MM.1S (cell line): ENCODE measurements around the gene FAM43A.

Source experiments
- EZH2 ChIP-seq: fragments of 300-600 bp; sonication (generic); optimal IDR thresholded peaks from 2 replicates; pipeline ENCODE3; 2017; ENCODE audit warnings: low read depth, mild to moderate bottlenecking, antibody characterized with exemption, low read length, mixed read lengths
- EZH2phosphoT487 ChIP-seq: fragments of 300-600 bp; sonication (generic); IDR thresholded peaks from 2 replicates; pipeline ENCODE4 v1.6.1; 2018; ENCODE audit warnings: antibody characterized with exemption, low read length
- TF ChIP-seq, protein P1 (sequence below): fragments of 300-600 bp; sonication (generic); IDR thresholded peaks from 2 replicates; pipeline ENCODE4 v1.5.1; 2016; ENCODE audit warnings: antibody characterized with exemption, low read length, mixed read lengths

DNA sequence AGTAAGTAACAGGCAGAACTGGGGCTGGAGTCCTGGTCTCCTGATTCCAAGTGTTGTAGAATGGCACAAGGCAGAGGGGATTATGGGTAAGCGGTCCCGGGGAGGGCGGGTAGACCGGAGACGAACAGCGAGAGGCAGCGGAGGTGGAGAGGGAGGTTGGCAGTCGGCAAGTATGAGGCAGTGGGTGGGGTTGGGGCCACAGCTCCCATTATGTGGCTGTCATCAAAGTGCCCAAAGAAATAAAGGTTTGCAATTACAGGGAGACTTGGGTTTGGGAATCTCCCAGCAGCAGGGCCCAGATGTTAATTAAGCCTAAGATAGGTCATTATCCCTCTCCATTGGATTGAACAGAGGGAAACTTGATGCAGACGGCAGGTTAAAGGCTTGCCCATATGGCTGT, 16.9 kb downstream of the FAM43A start:
- TF ChIP-seq, protein P1, sequence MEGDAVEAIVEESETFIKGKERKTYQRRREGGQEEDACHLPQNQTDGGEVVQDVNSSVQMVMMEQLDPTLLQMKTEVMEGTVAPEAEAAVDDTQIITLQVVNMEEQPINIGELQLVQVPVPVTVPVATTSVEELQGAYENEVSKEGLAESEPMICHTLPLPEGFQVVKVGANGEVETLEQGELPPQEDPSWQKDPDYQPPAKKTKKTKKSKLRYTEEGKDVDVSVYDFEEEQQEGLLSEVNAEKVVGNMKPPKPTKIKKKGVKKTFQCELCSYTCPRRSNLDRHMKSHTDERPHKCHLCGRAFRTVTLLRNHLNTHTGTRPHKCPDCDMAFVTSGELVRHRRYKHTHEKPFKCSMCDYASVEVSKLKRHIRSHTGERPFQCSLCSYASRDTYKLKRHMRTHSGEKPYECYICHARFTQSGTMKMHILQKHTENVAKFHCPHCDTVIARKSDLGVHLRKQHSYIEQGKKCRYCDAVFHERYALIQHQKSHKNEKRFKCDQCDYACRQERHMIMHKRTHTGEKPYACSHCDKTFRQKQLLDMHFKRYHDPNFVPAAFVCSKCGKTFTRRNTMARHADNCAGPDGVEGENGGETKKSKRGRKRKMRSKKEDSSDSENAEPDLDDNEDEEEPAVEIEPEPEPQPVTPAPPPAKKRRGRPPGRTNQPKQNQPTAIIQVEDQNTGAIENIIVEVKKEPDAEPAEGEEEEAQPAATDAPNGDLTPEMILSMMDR, result no peak
- TF ChIP-seq EZH2phosphoT487, result no peak
- no peak for TF ChIP-seq EZH2
